BE2C (cell line): Measurements from ENCODE around the gene LANCL1.

Experiments used
- DNase-seq: peaks from one replicate; pipeline ENCODE4 v3.0.0-alpha.2; 2020
- H3K27me3 ChIP-seq: fragments of 250-450 bp; sonication (Bioruptor Pico); 2 replicates; pipeline ENCODE4 v1.5.1; 2020; ENCODE audit warnings: mild to moderate bottlenecking
- H3K36me3 ChIP-seq: fragments of 250-450 bp; sonication (Bioruptor Pico); 2 replicates; pipeline ENCODE4 v1.5.1; 2020; ENCODE audit warnings: mild to moderate bottlenecking
- H3K4me1 ChIP-seq: fragments of 250-450 bp; sonication (Bioruptor Pico); 2 replicates; pipeline ENCODE4 v1.5.1; 2020
- H3K4me3 ChIP-seq: 2 replicates; pipeline ENCODE4 v1.5.1; 2011; ENCODE audit warnings: low read depth, low read length
- H3K9me3 ChIP-seq: fragments of 250-450 bp; sonication (Bioruptor Pico); 2 replicates; pipeline ENCODE4 v1.5.1; 2020
- CTCF ChIP-seq: IDR thresholded peaks from 2 replicates; pipeline ENCODE4 v1.5.1; 2012; ENCODE audit warnings: mild to moderate bottlenecking, low read depth, low read length

The LANCL1 gene

GRCh38 chr2:210517264-210517663 is 40.7 kb upstream of the LANCL1 start:
- no peak for TF ChIP-seq CTCF
- H3K36me3 ChIP-seq = no peaks in the 10 kb centered on the region
- no peaks in the 10 kb centered on the region for H3K9me3 ChIP-seq
- no peak for DNase-seq
- H3K4me3 ChIP-seq = no peak overlapping the region
- H3K27me3 ChIP-seq = peaks cover 7% of the 10 kb centered on the region; the same call in 1 of the 2 replicates
- H3K4me1 ChIP-seq = no peaks in the 10 kb centered on the region

- TF ChIP-seq CTCF = no peak
- Histone ChIP-seq H3K9me3 (no peaks in the 10 kb centered on the region), H3K27me3 (peaks cover 7% of the 10 kb centered on the region; the same call in 1 of the 2 replicates), H3K4me3 (no peak overlapping the region), H3K4me1 (no peaks in the 10 kb centered on the region), H3K36me3 (no peaks in the 10 kb centered on the region)
- DNase-seq = no peak
These were observed 39.4 kb upstream of the LANCL1 start for GRCh38 chr2:210515911-210516310.

GRCh38 chr2:210503725-210504191 is 27.2 kb upstream of the LANCL1 start:
- no peak overlapping the region for H3K4me3 ChIP-seq
- no peaks in the 10 kb centered on the region for H3K9me3 ChIP-seq
- TF ChIP-seq CTCF = no peak
- no peak for DNase-seq
- H3K36me3 ChIP-seq = no peaks in the 10 kb centered on the region
- no peaks in the 10 kb centered on the region for H3K4me1 ChIP-seq
- no peaks in the 10 kb centered on the region; the same call in 1 of the 2 replicates for H3K27me3 ChIP-seq

- Histone ChIP-seq H3K27me3 (no peaks in the 10 kb centered on the region; the same call in 1 of the 2 replicates), H3K9me3 (no peaks in the 10 kb centered on the region), H3K4me3 (0 out of 2 replicates have a peak overlapping the region, but pooled peaks have one; percentile 1), H3K36me3 (no peaks in the 10 kb centered on the region), H3K4me1 (no peaks in the 10 kb centered on the region)
- peak; percentile 51 for DNase-seq
- peak; percentile 98 for TF ChIP-seq CTCF
These were observed 26.6 kb upstream of the LANCL1 start for GRCh38 chr2:210503001-210503623.

GRCh38 chr2:210496512-210496911 is 20.0 kb upstream of the LANCL1 start:
- no peak for DNase-seq
- Histone ChIP-seq H3K36me3 (no peaks in the 10 kb centered on the region), H3K4me1 (no peaks in the 10 kb centered on the region), H3K9me3 (no peaks in the 10 kb centered on the region), H3K27me3 (no peaks in the 10 kb centered on the region), H3K4me3 (no peak overlapping the region)
- TF ChIP-seq CTCF = no peak

- H3K27me3 ChIP-seq = no peaks in the 10 kb centered on the region
- H3K4me3 ChIP-seq = no peak overlapping the region
- no peaks in the 10 kb centered on the region for H3K36me3 ChIP-seq
- no peak for DNase-seq
- no peaks in the 10 kb centered on the region for H3K4me1 ChIP-seq
- TF ChIP-seq CTCF = no peak
- no peaks in the 10 kb centered on the region for H3K9me3 ChIP-seq
These were observed 17.0 kb upstream of the LANCL1 start for GRCh38 chr2:210493528-210493927.
